Peyer's patch (tissue), 4 donors: ENCODE results near the gene PIP4K2C.

Source experiments
- POLR2A ChIP-seq, 2 donors: fragments of 450-650 bp; IDR thresholded peaks; one replicate each; pipeline ENCODE4 v1.5.1; 2017; ENCODE audit warnings: antibody characterized with exemption in 2 of 2, mild to moderate bottlenecking in 2 of 2, moderate library complexity in 2 of 2
- TF ChIP-seq, protein P1 (sequence below), 6 experiments: fragments of 450-650 bp in 4 of 6; fragments of 200-600 bp in 2 of 6; sonication (generic) in 1 of 6; IDR thresholded peaks; one replicate each; pipeline ENCODE4 v1.5.1; 2017 to 2019; ENCODE audit warnings: antibody characterized with exemption in 6 of 6, mild to moderate bottlenecking in 3 of 6, moderate library complexity in 1 of 6

DNA sequence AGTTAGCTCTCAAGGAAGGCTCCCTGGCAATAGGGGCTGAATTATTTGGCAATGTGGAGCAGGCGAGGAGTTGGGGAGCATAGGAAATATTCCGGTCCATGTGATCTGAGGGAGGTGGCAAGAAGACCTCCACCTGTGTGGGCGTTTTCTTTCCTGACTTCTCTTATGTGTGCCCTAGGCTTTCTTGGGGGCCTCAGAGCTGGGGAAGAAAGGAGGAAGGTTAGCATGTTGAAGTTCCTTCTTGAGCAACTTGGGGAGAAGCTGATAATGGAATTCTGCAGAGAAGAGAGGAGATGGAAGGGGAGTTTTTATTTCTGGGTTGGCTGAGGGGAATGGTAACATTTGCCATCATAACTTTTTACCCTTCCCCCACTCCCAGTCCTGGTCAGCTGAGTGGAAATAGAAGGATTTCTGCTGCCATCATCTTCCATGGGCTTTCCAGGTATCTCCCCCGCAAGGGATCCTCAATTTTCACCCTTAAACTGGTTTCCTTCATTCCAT is 14.9 kb downstream of the PIP4K2C start:
- TF ChIP-seq, protein P1, sequence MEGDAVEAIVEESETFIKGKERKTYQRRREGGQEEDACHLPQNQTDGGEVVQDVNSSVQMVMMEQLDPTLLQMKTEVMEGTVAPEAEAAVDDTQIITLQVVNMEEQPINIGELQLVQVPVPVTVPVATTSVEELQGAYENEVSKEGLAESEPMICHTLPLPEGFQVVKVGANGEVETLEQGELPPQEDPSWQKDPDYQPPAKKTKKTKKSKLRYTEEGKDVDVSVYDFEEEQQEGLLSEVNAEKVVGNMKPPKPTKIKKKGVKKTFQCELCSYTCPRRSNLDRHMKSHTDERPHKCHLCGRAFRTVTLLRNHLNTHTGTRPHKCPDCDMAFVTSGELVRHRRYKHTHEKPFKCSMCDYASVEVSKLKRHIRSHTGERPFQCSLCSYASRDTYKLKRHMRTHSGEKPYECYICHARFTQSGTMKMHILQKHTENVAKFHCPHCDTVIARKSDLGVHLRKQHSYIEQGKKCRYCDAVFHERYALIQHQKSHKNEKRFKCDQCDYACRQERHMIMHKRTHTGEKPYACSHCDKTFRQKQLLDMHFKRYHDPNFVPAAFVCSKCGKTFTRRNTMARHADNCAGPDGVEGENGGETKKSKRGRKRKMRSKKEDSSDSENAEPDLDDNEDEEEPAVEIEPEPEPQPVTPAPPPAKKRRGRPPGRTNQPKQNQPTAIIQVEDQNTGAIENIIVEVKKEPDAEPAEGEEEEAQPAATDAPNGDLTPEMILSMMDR (IDR thresholded peaks at IDR 0.05), result no peak
- no peak for TF ChIP-seq POLR2A (IDR thresholded peaks at IDR 0.05)
